Erythroblast (primary cell): ENCODE data around the gene MAML2.

Experiments used
- GATA1 ChIP-seq: IDR thresholded peaks from 2 replicates; pipeline ENCODE4 v1.6.1; 2011; ENCODE audit warnings: low read depth, mild to moderate bottlenecking, control low read depth, low read length, moderate library complexity
- POLR2A ChIP-seq: IDR thresholded peaks from 2 replicates; pipeline ENCODE4 v1.6.1; 2011; ENCODE audit warnings: mild to moderate bottlenecking, low read length

- TF ChIP-seq POLR2A (no peak), GATA1 (no peak)
Measured at GRCh38 chr11:96027021-96027420, 316.0 kb downstream of the MAML2 start.
